Ishikawa (cell line): ENCODE measurements around the gene PAM.

Experiments
- CEBPB ChIP-seq: IDR thresholded peaks from 2 replicates; pipeline ENCODE4 v1.6.1; 2012
- CREB1 ChIP-seq: IDR thresholded peaks from 2 replicates; pipeline ENCODE4 v1.6.1; 2012; ENCODE audit warnings: low read depth
- EGR1 ChIP-seq: IDR thresholded peaks from 2 replicates; pipeline ENCODE4 v1.6.1; 2012
- EP300 ChIP-seq: IDR thresholded peaks from 2 replicates; pipeline ENCODE4 v1.6.1; 2012; ENCODE audit warnings: borderline replicate concordance
- FOXM1 ChIP-seq: IDR thresholded peaks from 2 replicates; pipeline ENCODE4 v1.6.1; 2012; ENCODE audit warnings: low read depth, borderline replicate concordance
- NFIC ChIP-seq: IDR thresholded peaks from 2 replicates; pipeline ENCODE4 v1.6.1; 2012
- RAD21 ChIP-seq: IDR thresholded peaks from 2 replicates; pipeline ENCODE4 v1.6.1; 2012; ENCODE audit warnings: low read depth
- TAF1 ChIP-seq: IDR thresholded peaks from 2 replicates; pipeline ENCODE4 v1.6.1; 2012; ENCODE audit warnings: low read depth, mild to moderate bottlenecking
- TCF12 ChIP-seq: IDR thresholded peaks from 2 replicates; pipeline ENCODE4 v1.6.1; 2012; ENCODE audit warnings: low read depth
- TEAD4 ChIP-seq: IDR thresholded peaks from 2 replicates; pipeline ENCODE4 v1.6.1; 2012
- YY1 ChIP-seq: IDR thresholded peaks from 2 replicates; pipeline ENCODE4 v1.6.1; 2012; ENCODE audit warnings: low read depth
- ZBTB7A ChIP-seq: IDR thresholded peaks from 2 replicates; pipeline ENCODE4 v1.6.1; 2012; ENCODE audit warnings: low read depth
- TF ChIP-seq, protein P1 (sequence below): IDR thresholded peaks from 2 replicates; pipeline ENCODE4 v1.6.1; 2012; ENCODE audit warnings: low read depth, mild to moderate bottlenecking
- TF ChIP-seq, protein P2 (sequence below): IDR thresholded peaks from 2 replicates; pipeline ENCODE4 v1.6.1; 2012
- TF ChIP-seq, protein P3 (sequence below): IDR thresholded peaks from 2 replicates; pipeline ENCODE4 v1.6.1; 2012

PAM gene

DNA sequence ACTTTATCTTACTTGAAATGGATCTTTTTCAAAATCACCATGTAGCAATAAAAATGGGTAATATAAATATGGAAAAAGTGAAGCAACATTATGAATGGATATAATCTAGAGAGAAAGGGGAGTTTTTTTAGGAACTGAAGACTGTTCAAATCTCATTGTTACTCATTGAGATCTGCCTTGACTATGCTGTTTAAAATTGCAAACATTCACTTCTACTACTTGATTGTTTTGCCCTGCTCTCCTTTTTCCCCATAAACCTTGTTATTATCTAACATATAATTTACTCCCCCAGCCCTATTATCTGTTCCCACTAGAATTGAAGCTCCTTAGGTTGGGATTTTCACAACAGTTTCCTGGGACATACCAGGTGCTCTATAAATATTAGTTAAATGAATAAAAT, 22.0 kb downstream of the PAM start:
- TF ChIP-seq, protein P1, sequence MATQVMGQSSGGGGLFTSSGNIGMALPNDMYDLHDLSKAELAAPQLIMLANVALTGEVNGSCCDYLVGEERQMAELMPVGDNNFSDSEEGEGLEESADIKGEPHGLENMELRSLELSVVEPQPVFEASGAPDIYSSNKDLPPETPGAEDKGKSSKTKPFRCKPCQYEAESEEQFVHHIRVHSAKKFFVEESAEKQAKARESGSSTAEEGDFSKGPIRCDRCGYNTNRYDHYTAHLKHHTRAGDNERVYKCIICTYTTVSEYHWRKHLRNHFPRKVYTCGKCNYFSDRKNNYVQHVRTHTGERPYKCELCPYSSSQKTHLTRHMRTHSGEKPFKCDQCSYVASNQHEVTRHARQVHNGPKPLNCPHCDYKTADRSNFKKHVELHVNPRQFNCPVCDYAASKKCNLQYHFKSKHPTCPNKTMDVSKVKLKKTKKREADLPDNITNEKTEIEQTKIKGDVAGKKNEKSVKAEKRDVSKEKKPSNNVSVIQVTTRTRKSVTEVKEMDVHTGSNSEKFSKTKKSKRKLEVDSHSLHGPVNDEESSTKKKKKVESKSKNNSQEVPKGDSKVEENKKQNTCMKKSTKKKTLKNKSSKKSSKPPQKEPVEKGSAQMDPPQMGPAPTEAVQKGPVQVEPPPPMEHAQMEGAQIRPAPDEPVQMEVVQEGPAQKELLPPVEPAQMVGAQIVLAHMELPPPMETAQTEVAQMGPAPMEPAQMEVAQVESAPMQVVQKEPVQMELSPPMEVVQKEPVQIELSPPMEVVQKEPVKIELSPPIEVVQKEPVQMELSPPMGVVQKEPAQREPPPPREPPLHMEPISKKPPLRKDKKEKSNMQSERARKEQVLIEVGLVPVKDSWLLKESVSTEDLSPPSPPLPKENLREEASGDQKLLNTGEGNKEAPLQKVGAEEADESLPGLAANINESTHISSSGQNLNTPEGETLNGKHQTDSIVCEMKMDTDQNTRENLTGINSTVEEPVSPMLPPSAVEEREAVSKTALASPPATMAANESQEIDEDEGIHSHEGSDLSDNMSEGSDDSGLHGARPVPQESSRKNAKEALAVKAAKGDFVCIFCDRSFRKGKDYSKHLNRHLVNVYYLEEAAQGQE = no peak
- no peak for TF ChIP-seq TEAD4
- no peak for TF ChIP-seq CEBPB
- no peak for TF ChIP-seq FOXM1
- TF ChIP-seq, protein P2, sequence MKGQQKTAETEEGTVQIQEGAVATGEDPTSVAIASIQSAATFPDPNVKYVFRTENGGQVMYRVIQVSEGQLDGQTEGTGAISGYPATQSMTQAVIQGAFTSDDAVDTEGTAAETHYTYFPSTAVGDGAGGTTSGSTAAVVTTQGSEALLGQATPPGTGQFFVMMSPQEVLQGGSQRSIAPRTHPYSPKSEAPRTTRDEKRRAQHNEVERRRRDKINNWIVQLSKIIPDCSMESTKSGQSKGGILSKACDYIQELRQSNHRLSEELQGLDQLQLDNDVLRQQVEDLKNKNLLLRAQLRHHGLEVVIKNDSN = no peak
- TF ChIP-seq EGR1 = no peak
- no peak for TF ChIP-seq NFIC
- TF ChIP-seq RAD21 = no peak
- TF ChIP-seq, protein P3, sequence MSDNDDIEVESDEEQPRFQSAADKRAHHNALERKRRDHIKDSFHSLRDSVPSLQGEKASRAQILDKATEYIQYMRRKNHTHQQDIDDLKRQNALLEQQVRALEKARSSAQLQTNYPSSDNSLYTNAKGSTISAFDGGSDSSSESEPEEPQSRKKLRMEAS = no peak
- no peak for TF ChIP-seq TAF1
- no peak for TF ChIP-seq YY1
- no peak for TF ChIP-seq ZBTB7A
- TF ChIP-seq EP300 = no peak
- TF ChIP-seq CREB1 = no peak
- TF ChIP-seq TCF12 = no peak

DNA sequence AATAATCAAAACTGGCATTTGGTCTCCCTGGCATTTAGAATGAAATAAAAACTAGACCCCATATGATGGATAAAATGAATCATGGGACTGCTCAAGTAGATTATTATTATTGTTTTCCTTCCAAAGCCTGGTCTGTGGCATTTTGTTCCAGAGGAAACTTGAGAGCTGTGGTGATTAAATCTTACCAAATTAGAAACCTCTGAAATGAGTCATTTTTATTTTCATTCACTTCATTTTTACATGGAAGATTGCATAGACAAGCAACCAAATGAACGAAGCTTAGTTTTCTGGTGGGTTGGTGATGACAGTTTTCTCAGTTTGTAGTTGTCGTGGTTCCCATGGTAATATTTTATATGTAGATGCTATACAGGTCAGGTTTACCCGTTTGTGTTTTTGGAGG, 23.4 kb downstream of the PAM start:
- TF ChIP-seq RAD21 (no peak), YY1 (no peak), EGR1 (no peak), ZBTB7A (no peak), FOXM1 (no peak), NFIC (no peak), CREB1 (no peak), TCF12 (no peak), EP300 (no peak), CEBPB (no peak)
- TF ChIP-seq, protein P1 = no peak
- TF ChIP-seq, protein P2 = no peak
- TF ChIP-seq, protein P3 = no peak

DNA sequence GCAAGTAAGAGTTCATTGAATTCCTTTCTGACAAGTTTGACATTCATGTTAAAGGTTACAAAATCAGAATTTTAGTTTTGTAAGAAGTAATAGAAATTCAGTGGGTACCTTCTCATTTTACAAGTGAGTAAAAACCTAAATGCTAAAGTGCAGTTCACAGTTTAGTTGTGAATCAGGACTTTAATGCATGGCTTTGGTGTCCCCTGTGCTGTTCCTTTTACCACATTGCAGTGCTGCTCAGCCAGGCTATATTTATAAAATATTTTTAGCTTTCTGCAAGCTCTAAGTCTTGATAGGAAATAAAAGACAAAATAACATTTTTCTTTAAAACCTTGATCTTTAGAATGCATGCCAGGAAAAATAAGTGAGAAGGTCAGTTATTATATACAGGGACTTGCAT, 26.3 kb downstream of the PAM start:
- TF ChIP-seq ZBTB7A = no peak
- TF ChIP-seq, protein P3 = no peak
- TF ChIP-seq EP300 = no peak
- no peak for TF ChIP-seq TAF1

DNA sequence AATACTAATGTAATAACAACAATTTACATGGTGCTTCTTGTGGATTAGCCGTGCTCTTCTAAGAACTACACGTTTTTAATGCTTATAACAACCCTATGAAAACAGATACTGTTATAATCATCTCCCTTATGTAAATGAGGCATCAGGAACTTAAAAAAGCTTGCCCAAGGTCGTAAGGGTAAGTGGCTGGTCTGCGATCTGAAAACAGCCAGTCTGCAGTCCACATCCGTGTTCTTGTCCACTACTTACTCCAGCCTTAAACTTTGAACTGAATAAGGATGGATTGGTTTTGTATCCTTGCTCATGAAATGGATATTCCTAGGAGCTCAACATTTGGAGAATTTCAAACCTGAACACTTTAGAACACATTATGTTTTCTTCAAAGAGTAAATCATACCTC, 26.7 kb downstream of the PAM start:
- no peak for TF ChIP-seq NFIC
- no peak for TF ChIP-seq EP300
- TF ChIP-seq CREB1 = no peak
- TF ChIP-seq EGR1 = no peak
- TF ChIP-seq CEBPB = no peak
- no peak for TF ChIP-seq TAF1
- TF ChIP-seq, protein P1 = no peak
- no peak for TF ChIP-seq ZBTB7A
- TF ChIP-seq, protein P3 = no peak
- no peak for TF ChIP-seq RAD21
- TF ChIP-seq FOXM1 = no peak
